Breast epithelium (tissue), 4 donors: ENCODE measurements around the gene PPP3R2. TPM values are rescaled to one million over a fixed set of nuclear protein-coding genes. Genes with fewer than 3 reads are reported as not detected.
A peak's percentile ranks its signal among the peaks of the same experiment; 100 is the strongest.

Experiments used
- DNase-seq, 2 donors: peaks; one replicate each; pipeline ENCODE4 v3.0.0-alpha.2; 2019; ENCODE audit warnings: low spot score in 2 of 2
- H3K27ac ChIP-seq, 2 donors: fragments of 200-600 bp; sonication (generic) in 1 of 2; one replicate each; pipeline ENCODE4 v1.5.1; 2016 to 2019; ENCODE audit warnings: mild to moderate bottlenecking in 1 of 2
- H3K27me3 ChIP-seq, 2 donors: fragments of 200-600 bp; sonication (generic) in 1 of 2; one replicate each; pipeline versions ENCODE4 v1.5.1 to v1.6.0; 2017 to 2019; ENCODE audit warnings: control low read depth in 1 of 2, mild to moderate bottlenecking in 1 of 2
- H3K36me3 ChIP-seq: fragments of 200-600 bp; one replicate; pipeline ENCODE4 v1.5.1; 2019
- H3K4me1 ChIP-seq, 2 donors: fragments of 200-600 bp; sonication (generic); one replicate each; pipeline ENCODE4 v1.5.1; 2016 to 2019; ENCODE audit warnings: control low read depth in 1 of 2
- H3K4me3 ChIP-seq, 3 donors: fragments of 200-600 bp; sonication (generic); 1 replicate in 2 of 3; 2 replicates in 1 of 3; pipeline ENCODE4 v1.5.1; 2016 to 2019; ENCODE audit warnings: mild to moderate bottlenecking in 3 of 3, moderate library complexity in 2 of 3
- H3K9me3 ChIP-seq, 2 donors: fragments of 200-600 bp; sonication (generic) in 1 of 2; one replicate each; pipeline ENCODE4 v1.5.1; 2016 to 2019; ENCODE audit warnings: control low read depth in 1 of 2
- CTCF ChIP-seq, 3 donors: fragments of 450-650 bp; IDR thresholded peaks; one replicate each; pipeline ENCODE4 v1.5.1; 2016 to 2017; ENCODE audit warnings: antibody characterized with exemption in 3 of 3, mild to moderate bottlenecking in 3 of 3, moderate library complexity in 3 of 3
- POLR2A ChIP-seq: fragments of 450-650 bp; IDR thresholded peaks from one replicate; pipeline ENCODE4 v1.6.1; 2016; ENCODE audit warnings: antibody characterized with exemption, mild to moderate bottlenecking, moderate library complexity
- POLR2AphosphoS5 ChIP-seq, 3 donors: sonication (generic); formaldehyde crosslinking; IDR thresholded peaks; one replicate each; pipeline ENCODE4 v1.6.1; 2017; ENCODE audit warnings: antibody characterized with exemption in 3 of 3
- intact Hi-C: fragments of 100-400 bp; cut with DNase I; formaldehyde crosslinking; loops from one replicate; pipeline ENCODE4 v1.15.1; 2023; ENCODE audit warnings: low total_unique reads
- total RNA-seq, 3 donors: library from RNA; depleted of rRNA; stranded (reverse); fragments of >200 nt; gene quantifications; one replicate each; pipeline ENCODE4 v1.1.0, GENCODE V29; 2016

Gene PPP3R2
- total RNA-seq, 3 donors from 2014 or later = not detected

DNA sequence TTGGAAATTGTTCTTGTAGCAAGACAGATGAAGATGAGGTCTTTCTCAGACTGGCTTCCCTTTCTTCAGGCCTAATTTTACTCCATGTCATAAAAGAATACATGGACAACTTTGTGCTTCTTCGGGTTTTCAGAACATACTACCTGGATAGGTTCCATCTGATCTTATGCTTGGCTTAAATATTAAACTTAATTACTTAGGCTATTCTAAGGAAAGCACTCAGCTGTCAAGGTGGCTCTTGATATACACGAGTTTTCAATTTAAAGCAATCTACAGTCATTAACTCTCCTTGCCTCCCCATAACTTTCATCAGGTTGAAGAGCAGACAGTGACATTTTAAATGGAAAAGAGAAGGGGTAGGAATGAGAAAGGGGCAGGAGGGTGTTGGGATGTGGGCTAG, 9.5 kb upstream of the PPP3R2 start:
- Histone ChIP-seq H3K27ac (no peak overlapping the region), H3K4me3 (no peak overlapping the region), H3K27me3 (no peaks in the 10 kb centered on the region), H3K9me3 (no peaks in the 10 kb centered on the region), H3K36me3 (no peaks in the 10 kb centered on the region), H3K4me1 (no peaks in the 10 kb centered on the region)
- no peak for TF ChIP-seq POLR2AphosphoS5 (IDR thresholded peaks at IDR 0.05)
- TF ChIP-seq POLR2A = no peak
- TF ChIP-seq CTCF (IDR thresholded peaks at IDR 0.05) = no peak
- intact Hi-C loops = no loop called here
- DNase-seq = no peak

DNA sequence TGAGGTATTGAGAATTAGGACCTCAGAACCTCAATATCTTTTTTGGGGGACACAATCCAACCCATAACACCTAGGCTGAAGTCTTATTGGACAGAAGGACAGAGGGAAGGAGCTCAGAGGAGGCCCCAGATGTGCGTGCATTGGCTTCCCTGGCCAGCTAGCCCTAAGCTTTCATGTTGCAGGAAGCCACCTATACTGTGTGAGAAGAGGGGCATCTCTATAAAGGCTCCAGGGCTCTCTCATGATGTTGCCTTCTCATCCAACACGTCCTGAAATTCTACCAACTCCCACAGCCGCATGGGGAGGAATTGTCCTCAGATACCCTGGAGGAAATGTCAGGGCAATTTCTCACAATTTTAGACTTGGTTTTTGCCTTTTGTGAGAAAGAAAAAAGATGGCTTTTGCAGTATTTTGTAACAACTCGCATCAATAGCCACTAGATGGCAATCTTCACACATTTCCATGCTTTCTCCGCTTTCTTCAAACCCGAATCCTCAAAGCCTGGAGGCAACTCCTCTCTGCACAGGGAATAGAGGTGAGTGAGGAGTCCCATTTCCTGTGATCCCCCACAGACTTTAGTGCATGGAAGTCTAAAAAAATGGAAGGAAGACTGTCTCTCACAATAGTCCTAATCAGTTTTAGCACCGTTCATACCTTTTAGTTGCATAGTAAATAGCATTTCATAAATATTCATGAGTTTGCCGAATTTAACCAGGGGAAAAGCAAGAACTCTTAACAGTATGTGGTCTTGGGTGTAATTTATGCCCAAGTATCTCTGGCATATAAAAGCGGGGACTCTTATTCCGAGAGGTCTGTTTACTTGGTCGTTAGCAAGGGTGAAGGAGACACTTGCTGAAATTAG, 7.4 kb upstream of the PPP3R2 start:
- H3K4me3 ChIP-seq = no peak overlapping the region
- no peaks in the 10 kb centered on the region for H3K36me3 ChIP-seq
- no peaks in the 10 kb centered on the region for H3K4me1 ChIP-seq
- intact Hi-C loops = no loop called here
- TF ChIP-seq CTCF (IDR thresholded peaks at IDR 0.05) = peak in 2 of 3 donors; percentile 36 to 48
- TF ChIP-seq POLR2A = no peak
- no peak for TF ChIP-seq POLR2AphosphoS5 (IDR thresholded peaks at IDR 0.05)
- no peaks in the 10 kb centered on the region for H3K27me3 ChIP-seq
- no peak for DNase-seq
- no peak overlapping the region for H3K27ac ChIP-seq
- H3K9me3 ChIP-seq = no peaks in the 10 kb centered on the region

DNA sequence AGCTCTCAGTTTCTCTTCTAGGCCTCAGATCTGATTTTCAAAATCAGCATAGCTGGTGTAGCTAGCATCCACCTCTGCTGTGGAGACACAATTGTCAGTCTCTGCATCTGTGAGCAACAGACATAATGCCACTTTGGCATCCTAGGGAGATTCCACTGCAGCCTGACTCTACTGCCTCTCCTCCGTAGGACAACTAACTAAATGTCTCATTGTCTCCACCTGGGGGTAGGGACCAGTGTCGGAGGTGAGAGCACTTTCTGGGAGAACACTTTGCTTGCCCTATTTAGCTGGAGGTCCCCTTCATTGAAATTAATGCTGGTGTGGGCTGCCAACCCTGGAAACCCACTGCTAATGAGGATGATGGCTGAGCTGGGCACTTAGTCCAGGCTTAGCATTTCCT, 1.4 kb downstream of the PPP3R2 start:
- Histone ChIP-seq H3K36me3 (no peaks in the 10 kb centered on the region), H3K9me3 (no peaks in the 10 kb centered on the region), H3K27me3 (no peaks in the 10 kb centered on the region), H3K27ac (no peak overlapping the region), H3K4me1 (no peaks in the 10 kb centered on the region), H3K4me3 (no peak overlapping the region)
- no peak for DNase-seq
- TF ChIP-seq POLR2A = no peak
- intact Hi-C loops = no loop called here

DNA sequence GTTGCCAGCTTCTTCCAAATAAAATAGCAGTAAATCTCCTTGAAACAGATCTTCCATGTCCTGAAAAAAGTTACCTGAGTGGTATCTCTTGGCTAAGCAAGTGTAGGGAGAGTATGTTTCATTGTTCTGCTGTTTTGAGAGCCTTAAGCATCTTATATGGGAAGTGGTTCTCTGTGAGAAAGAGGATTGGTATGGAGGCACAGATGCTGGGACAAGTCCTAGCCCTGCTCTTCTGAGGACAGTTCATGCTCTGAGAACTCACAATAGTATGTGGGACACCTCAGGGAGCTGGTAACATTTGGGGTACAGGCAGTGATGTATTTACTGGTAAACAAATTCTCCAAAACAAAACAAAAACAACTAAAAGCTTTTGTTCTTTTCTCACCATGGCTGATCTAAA, 2.0 kb downstream of the PPP3R2 start:
- no peak overlapping the region for H3K27ac ChIP-seq
- DNase-seq = no peak
- H3K4me3 ChIP-seq = no peak overlapping the region
- no peaks in the 10 kb centered on the region for H3K27me3 ChIP-seq
- intact Hi-C loops = no loop called here
- no peaks in the 10 kb centered on the region for H3K4me1 ChIP-seq
- no peaks in the 10 kb centered on the region for H3K9me3 ChIP-seq
- TF ChIP-seq POLR2AphosphoS5 (IDR thresholded peaks at IDR 0.05) (no peak), POLR2A (no peak), CTCF (IDR thresholded peaks at IDR 0.05) (no peak)
- H3K36me3 ChIP-seq = no peaks in the 10 kb centered on the region

DNA sequence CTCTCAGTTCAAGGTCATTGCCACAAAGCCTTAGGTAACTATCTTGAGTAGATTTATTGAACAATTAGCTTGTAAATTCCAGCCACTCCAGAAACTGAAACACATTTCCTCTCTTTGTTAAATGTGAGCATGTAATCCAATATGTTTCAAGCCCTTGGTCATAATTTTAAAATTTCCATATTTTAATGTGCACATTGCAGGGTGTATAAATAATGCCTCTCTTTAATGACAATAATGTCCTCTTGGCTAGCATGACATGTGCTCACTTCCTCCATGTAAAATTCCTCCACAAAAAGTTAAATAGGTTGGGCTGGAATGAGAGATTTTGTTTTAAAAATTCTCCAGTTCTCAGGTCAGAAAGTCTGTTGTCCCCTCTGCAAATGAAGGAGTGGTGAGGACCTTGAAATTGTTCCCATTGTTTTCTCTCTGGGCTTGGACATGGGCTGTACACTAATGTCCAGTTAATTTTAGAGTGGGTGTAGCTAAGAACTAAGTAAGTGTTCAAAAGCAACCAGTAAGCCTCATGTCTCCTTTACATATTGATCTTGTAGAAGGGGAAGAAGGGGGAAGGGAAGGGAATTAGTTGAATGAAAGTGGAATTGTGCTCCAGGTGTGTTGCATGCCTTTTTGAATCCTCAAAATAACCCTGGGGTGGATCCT, 2.9 kb downstream of the PPP3R2 start:
- intact Hi-C loops = no loop called here
- H3K36me3 ChIP-seq = no peaks in the 10 kb centered on the region
- no peak for TF ChIP-seq POLR2A
- no peak for TF ChIP-seq CTCF (IDR thresholded peaks at IDR 0.05)
- no peak for TF ChIP-seq POLR2AphosphoS5 (IDR thresholded peaks at IDR 0.05)

More for the DNA sequence above, 2.9 kb downstream of the PPP3R2 start:
- H3K27me3 ChIP-seq = no peaks in the 10 kb centered on the region
- no peak overlapping the region for H3K27ac ChIP-seq
- no peaks in the 10 kb centered on the region for H3K9me3 ChIP-seq
- no peak for DNase-seq
- no peak overlapping the region for H3K4me3 ChIP-seq
- H3K4me1 ChIP-seq = no peaks in the 10 kb centered on the region
